Measurements from ENCODE around the gene UNC79.

Gene UNC79

DNA sequence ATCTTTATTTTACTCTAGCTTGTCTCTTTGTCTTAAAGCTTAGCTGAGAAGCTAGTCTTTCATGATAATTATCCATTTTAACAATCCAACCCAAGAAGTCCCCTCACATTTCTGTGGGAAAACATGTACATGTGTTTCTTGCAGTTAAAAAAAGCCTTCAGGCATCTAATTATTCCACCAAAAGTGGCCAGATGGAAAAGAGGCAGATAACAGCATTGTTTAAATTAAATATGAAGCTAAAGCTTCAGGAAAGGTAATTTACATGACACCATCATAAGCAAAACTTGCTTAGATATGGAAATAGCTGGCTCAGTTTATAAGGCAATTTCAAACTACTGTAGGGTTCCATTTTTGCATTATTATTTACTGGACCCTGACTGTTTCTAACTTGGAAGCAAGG is 175.4 kb downstream of the UNC79 start:
- DNase-seq (ENCODE audit: extremely low read depth, low read depth): no peak
- no peak overlapping the region for H3K4me3 ChIP-seq (replicated peaks; ENCODE audit: low read depth, low read length)
- TF ChIP-seq, protein P1, sequence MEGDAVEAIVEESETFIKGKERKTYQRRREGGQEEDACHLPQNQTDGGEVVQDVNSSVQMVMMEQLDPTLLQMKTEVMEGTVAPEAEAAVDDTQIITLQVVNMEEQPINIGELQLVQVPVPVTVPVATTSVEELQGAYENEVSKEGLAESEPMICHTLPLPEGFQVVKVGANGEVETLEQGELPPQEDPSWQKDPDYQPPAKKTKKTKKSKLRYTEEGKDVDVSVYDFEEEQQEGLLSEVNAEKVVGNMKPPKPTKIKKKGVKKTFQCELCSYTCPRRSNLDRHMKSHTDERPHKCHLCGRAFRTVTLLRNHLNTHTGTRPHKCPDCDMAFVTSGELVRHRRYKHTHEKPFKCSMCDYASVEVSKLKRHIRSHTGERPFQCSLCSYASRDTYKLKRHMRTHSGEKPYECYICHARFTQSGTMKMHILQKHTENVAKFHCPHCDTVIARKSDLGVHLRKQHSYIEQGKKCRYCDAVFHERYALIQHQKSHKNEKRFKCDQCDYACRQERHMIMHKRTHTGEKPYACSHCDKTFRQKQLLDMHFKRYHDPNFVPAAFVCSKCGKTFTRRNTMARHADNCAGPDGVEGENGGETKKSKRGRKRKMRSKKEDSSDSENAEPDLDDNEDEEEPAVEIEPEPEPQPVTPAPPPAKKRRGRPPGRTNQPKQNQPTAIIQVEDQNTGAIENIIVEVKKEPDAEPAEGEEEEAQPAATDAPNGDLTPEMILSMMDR (IDR thresholded peaks at IDR 0.05; ENCODE audit: low read depth, low read length, missing control alignments): no peak

DNA sequence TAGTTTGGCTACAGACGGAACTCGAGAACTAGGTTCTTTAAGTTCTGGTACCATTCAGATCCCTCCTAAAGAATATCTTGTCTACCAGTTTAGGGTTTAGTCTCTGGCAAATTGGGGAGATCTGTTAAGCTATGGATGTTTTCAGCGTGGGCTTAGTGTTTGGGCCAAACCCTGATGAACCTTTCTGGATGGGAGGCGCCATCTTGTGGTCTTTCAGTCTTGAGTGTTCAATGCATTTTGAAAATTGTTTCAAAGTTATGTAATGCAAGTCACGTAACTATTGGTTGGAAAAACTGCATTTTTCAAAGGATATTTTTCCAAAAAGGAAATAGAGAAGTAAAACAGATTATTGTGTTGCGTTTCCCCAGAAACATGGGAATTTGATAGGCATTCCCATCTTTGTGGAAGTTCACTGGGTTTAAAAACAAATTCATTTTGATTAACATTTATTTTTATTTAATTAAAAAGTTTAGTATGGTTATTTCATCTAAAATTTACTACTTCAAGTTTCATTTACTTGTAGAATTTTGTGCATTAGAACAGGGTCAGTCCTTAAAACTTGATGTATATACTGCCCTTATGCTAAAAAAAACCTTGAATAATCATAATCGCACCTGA is 188.5 kb downstream of the UNC79 start:
- TF ChIP-seq, protein P1 (IDR thresholded peaks at IDR 0.05; ENCODE audit: low read depth, low read length, missing control alignments): peak; percentile 58
- H3K4me3 ChIP-seq (replicated peaks; ENCODE audit: low read depth, low read length): no peak overlapping the region
- DNase-seq (ENCODE audit: extremely low read depth, low read depth): peak; percentile 4

DNA sequence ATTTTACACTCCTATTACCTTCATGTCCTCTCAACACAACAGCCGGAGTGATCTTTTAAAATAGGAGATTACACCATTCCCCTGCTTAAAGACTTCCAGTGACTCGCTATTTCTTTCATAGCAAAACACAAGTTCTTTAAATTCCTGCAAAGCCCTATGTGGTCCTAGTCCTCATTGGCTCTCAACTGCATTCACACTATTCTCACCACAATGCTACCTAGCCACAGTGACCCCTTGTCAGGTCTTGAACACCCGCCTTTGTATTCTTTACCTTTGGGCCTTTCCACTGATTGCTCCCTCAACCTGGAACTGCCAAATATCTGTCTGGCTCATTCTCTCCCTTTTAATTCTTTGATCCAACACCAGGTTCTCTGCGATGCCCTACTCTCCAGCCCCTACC is 197.3 kb downstream of the UNC79 start:
- no peak overlapping the region for H3K4me3 ChIP-seq (replicated peaks; ENCODE audit: low read depth, low read length)
- TF ChIP-seq, protein P1 (IDR thresholded peaks at IDR 0.05; ENCODE audit: low read depth, low read length, missing control alignments): no peak
- DNase-seq (ENCODE audit: extremely low read depth, low read depth): no peak

DNA sequence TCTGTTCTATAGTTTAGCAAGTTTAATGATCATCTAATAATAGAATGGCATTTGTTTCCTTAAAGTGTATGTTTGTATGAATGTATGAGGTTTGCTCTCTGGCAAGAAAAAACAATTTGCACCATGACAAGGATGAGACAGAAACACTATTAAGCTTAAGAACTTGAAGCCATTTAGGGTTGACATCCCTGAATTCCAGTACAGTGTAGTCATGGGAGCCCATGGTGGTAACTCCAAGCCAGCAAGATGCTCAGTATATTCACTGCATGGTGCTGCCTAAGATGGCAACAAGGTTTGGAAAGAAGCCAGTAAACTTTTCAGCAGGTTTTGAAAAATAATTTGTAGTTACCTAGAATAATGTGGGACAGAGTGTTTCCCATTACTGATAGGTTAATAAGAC is 198.9 kb downstream of the UNC79 start:
- TF ChIP-seq, protein P1 (IDR thresholded peaks at IDR 0.05; ENCODE audit: low read depth, low read length, missing control alignments): no peak
- H3K4me3 ChIP-seq (replicated peaks; ENCODE audit: low read depth, low read length): no peak overlapping the region
- DNase-seq (ENCODE audit: extremely low read depth, low read depth): no peak

DNA sequence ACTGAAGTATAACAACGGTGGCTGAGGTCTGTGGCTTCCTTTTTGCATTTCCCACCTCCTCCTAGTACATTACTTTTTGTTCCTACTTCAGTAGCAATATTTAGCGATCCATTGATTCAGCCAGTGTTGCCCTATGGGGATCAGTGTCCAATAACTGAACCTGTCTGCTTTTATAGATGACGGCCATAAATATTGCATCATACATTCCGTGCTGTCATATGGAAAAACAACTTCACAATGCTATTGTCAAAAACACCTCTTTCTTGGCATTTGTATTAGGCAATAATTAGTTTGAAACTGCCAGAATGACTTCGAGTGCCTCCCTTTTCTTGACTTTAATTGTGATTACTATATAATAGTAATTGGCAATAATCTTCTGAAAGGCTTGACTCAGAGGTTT is 208.1 kb downstream of the UNC79 start:
- DNase-seq (ENCODE audit: extremely low read depth, low read depth): no peak
- no peak overlapping the region for H3K4me3 ChIP-seq (replicated peaks; ENCODE audit: low read depth, low read length)
- TF ChIP-seq, protein P1 (IDR thresholded peaks at IDR 0.05; ENCODE audit: low read depth, low read length, missing control alignments): no peak

DNA sequence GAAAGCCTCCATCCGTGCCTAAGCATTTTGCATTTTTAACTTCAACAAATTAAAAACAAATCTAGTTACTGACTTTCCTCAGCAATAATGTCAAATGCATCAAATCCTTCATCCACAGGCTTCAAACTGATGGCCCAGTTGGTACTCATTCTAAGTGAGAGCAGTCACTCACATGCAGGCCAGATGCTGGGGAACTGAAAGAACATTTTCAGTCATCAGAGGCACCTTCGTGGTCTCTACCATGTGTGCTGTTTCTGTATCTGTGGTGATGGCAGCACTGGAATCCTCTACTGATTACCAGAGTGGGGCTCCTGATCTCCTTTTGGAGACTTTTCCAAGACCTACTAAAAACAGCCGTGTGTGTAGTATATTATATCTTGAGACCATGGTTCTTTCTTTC is 212.4 kb downstream of the UNC79 start:
- TF ChIP-seq, protein P1 (IDR thresholded peaks at IDR 0.05; ENCODE audit: low read depth, low read length, missing control alignments): no peak
- H3K4me3 ChIP-seq (replicated peaks; ENCODE audit: low read depth, low read length): no peak overlapping the region
- DNase-seq (ENCODE audit: extremely low read depth, low read depth): no peak

DNA sequence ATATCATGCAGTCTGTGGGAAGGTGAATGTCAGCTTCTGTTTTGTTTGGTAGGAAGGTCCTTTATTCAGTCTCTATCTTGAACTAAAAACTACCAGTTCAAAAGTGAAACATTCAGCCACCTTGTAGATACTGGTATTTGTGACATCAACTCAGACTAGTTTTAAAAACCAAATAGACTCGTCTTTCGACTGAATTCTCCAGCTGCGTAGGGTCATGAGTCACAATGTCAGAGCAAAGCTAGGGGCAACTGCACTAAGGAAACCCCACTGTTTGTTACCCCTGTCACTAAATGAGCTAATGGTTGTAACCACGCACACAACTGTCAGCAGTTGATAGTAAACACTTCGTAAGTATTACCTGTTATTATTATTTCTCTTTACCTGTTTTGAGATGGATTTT is 212.9 kb downstream of the UNC79 start:
- H3K4me3 ChIP-seq (replicated peaks; ENCODE audit: low read depth, low read length): no peak overlapping the region
- no peak for DNase-seq (ENCODE audit: extremely low read depth, low read depth)
- TF ChIP-seq, protein P1 (IDR thresholded peaks at IDR 0.05; ENCODE audit: low read depth, low read length, missing control alignments): no peak
